Lower lobe of right lung (tissue), 2 donors: ENCODE measurements around the gene SERINC5. TPM values are rescaled to one million over a fixed set of nuclear protein-coding genes. Genes with fewer than 3 reads are reported as not detected.

Experiments used
- ATAC-seq, 2 donors: fragments of 200-7000 bp; cut with Tn5 transposase; one replicate each; pipeline ENCODE4 v1.9.1; 2020 to 2022; ENCODE audit warnings: mild to moderate bottlenecking in 2 of 2, moderate library complexity in 2 of 2
- DNase-seq: peaks from one replicate; pipeline ENCODE4 v3.0.0-alpha.2; 2020
- H3K27ac ChIP-seq: fragments of 200-600 bp; one replicate; pipeline ENCODE4 v1.8.0; 2022
- H3K27me3 ChIP-seq: fragments of 200-600 bp; one replicate; pipeline ENCODE4 v1.8.0; 2022; ENCODE audit warnings: low read depth
- H3K36me3 ChIP-seq: fragments of 200-600 bp; one replicate; pipeline ENCODE4 v1.8.0; 2022; ENCODE audit warnings: mild to moderate bottlenecking
- H3K4me1 ChIP-seq: fragments of 200-600 bp; one replicate; pipeline ENCODE4 v1.8.0; 2022
- H3K4me3 ChIP-seq: fragments of 200-600 bp; one replicate; pipeline ENCODE4 v1.8.0; 2022; ENCODE audit warnings: mild to moderate bottlenecking
- H3K9me3 ChIP-seq: fragments of 200-600 bp; one replicate; pipeline ENCODE4 v1.8.0; 2022
- CTCF ChIP-seq: fragments of 200-600 bp; IDR thresholded peaks from one replicate; pipeline ENCODE4 v1.8.0; 2022; ENCODE audit warnings: antibody characterized with exemption, mild to moderate bottlenecking
- intact Hi-C: fragments of 100-400 bp; cut with DNase I; formaldehyde crosslinking; loops from one replicate; pipeline ENCODE4 v1.11.0; 2022
- total RNA-seq: library from RNA; stranded (reverse); fragmentation: NEBNext Ultra II Directional; extraction: Animal tissue kit (Norgen Biotek cat#: 25700); gene quantifications from one replicate; pipeline ENCODE4 v1.2.1, GENCODE V29; 2021
- donor health status: DM: no; HTN: yes; CAD: no; lungs with severe emphysema.

The SERINC5 gene
- total RNA-seq, 1 donor from 2014 or later = 52.6 TPM

- DNase-seq = no peak
- Histone ChIP-seq H3K9me3 (no peaks in the 10 kb centered on the region), H3K27ac (no peak overlapping the region), H3K36me3 (no peaks in the 10 kb centered on the region), H3K4me1 (no peaks in the 10 kb centered on the region), H3K27me3 (no peaks in the 10 kb centered on the region), H3K4me3 (no peak overlapping the region)
- no peak for ATAC-seq
- no peak for TF ChIP-seq CTCF
- intact Hi-C loops = no loop called here
Measured at GRCh38 chr5:80064124-80064523, 191.7 kb downstream of the SERINC5 start.

Other genes with a start within 250 kb of the SERINC5 start
- gene THBS4, start 220.7 kb downstream of the SERINC5 start, total RNA-seq = 2.9 TPM
- not detected for gene SPZ1, start 64.0 kb upstream of the SERINC5 start, total RNA-seq
- gene ZFYVE16, start 152.0 kb upstream of the SERINC5 start, total RNA-seq = 65.4 TPM
- 4.1 TPM for gene FAM151B, start 232.1 kb upstream of the SERINC5 start, total RNA-seq